A673 (cell line): ENCODE data around the gene DDAH1.

Experiments
- CTCF ChIP-seq: fragments of 300-800, 200-600 bp; sonication (generic); conservative IDR thresholded peaks from 2 replicates; pipeline ENCODE4 v1.5.1; 2017; ENCODE audit warnings: low read depth, mild to moderate bottlenecking, antibody characterized with exemption, low read length, moderate library complexity, mixed read lengths
- EZH2 ChIP-seq: fragments of 200-600 bp; sonication (generic); IDR thresholded peaks from 2 replicates; pipeline ENCODE4 v1.6.1; 2017; ENCODE audit warnings: borderline replicate concordance, low read depth, mild to moderate bottlenecking, mixed read lengths, antibody characterized with exemption, low read length; ENCODE audit not compliant: poor library complexity, severe bottlenecking

GRCh38 chr1:85372683-85373377 lies 92.1 kb downstream of the DDAH1 start:
- no peak for TF ChIP-seq CTCF
- no peak for TF ChIP-seq EZH2
